ENCODE results near the gene ROM1. TPM values are rescaled to one million over a fixed set of nuclear protein-coding genes. Genes with fewer than 3 reads are reported as not detected.
"Not testable (repeated sequence)": the region's sequence is repeated elsewhere in the genome, so short reads cannot be mapped to it uniquely, and the experiment has no call there.

The ROM1 gene
- total and polyA plus RNA-seq, 2 donors = 1.7 to 7.6 TPM

GRCh38 chr11:62579252-62579651, 33.8 kb upstream of the ROM1 start:
- Histone ChIP-seq H3K4me3 (ENCODE audit: low read length in 2 of 2) (no peak overlapping the region), H3K4me1 (ENCODE audit: control insufficient read depth in 2 of 2, insufficient read depth in 2 of 2, low read length in 2 of 2) (peaks cover 6 to 14% of the 10 kb centered on the region in 2 donors), H3K27me3 (ENCODE audit: control insufficient read depth in 2 of 2, insufficient read depth in 1 of 2, low read length in 1 of 2) (no peaks in the 10 kb centered on the region), H3K9me3 (ENCODE audit: control insufficient read depth in 2 of 2, insufficient read depth in 1 of 2, low read length in 1 of 2) (peaks cover 0 to 5% of the 10 kb centered on the region in 2 donors), H3K27ac (ENCODE audit: low read depth in 1 of 2, low read length in 1 of 2) (no peak overlapping the region), H3K36me3 (ENCODE audit: control insufficient read depth in 2 of 2, insufficient read depth in 2 of 2, low read length in 1 of 2) (peaks cover 48 to 69% of the 10 kb centered on the region in 2 donors)
- DNase-seq (ENCODE audit: low read depth in 6 of 9, low spot score in 9 of 9) = no peak
- WGBS = 98% methylated on average over 2 of the region's 2 CpGs

GRCh38 chr11:62580959-62581715, 31.9 kb upstream of the ROM1 start:
- WGBS = 97% methylated on average over 18 of the region's 18 CpGs
- H3K36me3 ChIP-seq (ENCODE audit: control insufficient read depth in 2 of 2, insufficient read depth in 2 of 2, low read length in 1 of 2) = peaks cover 50 to 71% of the 10 kb centered on the region in 2 donors

GRCh38 chr11:62581735-62582134, 31.3 kb upstream of the ROM1 start:
- not testable (repeated sequence) for H3K4me3 ChIP-seq (ENCODE audit: low read length in 2 of 2)
- WGBS = 99% methylated on average over 4 of the region's 4 CpGs
- H3K36me3 ChIP-seq (ENCODE audit: control insufficient read depth in 2 of 2, insufficient read depth in 2 of 2, low read length in 1 of 2) = peaks cover 48 to 70% of the 10 kb centered on the region in 2 donors

More at GRCh38 chr11:62580959-62581715, 31.9 kb upstream of the ROM1 start:
- no peaks in the 10 kb centered on the region for H3K27me3 ChIP-seq (ENCODE audit: control insufficient read depth in 2 of 2, insufficient read depth in 1 of 2, low read length in 1 of 2)
- H3K4me1 ChIP-seq (ENCODE audit: control insufficient read depth in 2 of 2, insufficient read depth in 2 of 2, low read length in 2 of 2) = no peaks in the 10 kb centered on the region
- H3K9me3 ChIP-seq (ENCODE audit: control insufficient read depth in 2 of 2, insufficient read depth in 1 of 2, low read length in 1 of 2) = no peaks in the 10 kb centered on the region
- H3K4me3 ChIP-seq (ENCODE audit: low read length in 2 of 2) = no peak overlapping the region
- no peak overlapping the region for H3K27ac ChIP-seq (ENCODE audit: low read depth in 1 of 2, low read length in 1 of 2)
- no peak for DNase-seq (ENCODE audit: low read depth in 6 of 9, low spot score in 9 of 9)

GRCh38 chr11:62585356-62585755, 27.7 kb upstream of the ROM1 start:
- Histone ChIP-seq H3K36me3 (ENCODE audit: control insufficient read depth in 2 of 2, insufficient read depth in 2 of 2, low read length in 1 of 2) (peaks cover 49 to 63% of the 10 kb centered on the region in 2 donors), H3K4me1 (ENCODE audit: control insufficient read depth in 2 of 2, insufficient read depth in 2 of 2, low read length in 2 of 2) (peaks cover 2 to 13% of the 10 kb centered on the region in 2 donors)
- not testable (repeated sequence) for DNase-seq (ENCODE audit: low read depth in 6 of 9, low spot score in 9 of 9); H3K27me3 ChIP-seq (ENCODE audit: control insufficient read depth in 2 of 2, insufficient read depth in 1 of 2, low read length in 1 of 2); H3K4me3 ChIP-seq (ENCODE audit: low read length in 2 of 2); H3K27ac ChIP-seq (ENCODE audit: low read depth in 1 of 2, low read length in 1 of 2); H3K9me3 ChIP-seq (ENCODE audit: control insufficient read depth in 2 of 2, insufficient read depth in 1 of 2, low read length in 1 of 2)
- 99% methylated on average over 7 of the region's 7 CpGs for WGBS

More at GRCh38 chr11:62581735-62582134, 31.3 kb upstream of the ROM1 start:
- H3K27ac ChIP-seq (ENCODE audit: low read depth in 1 of 2, low read length in 1 of 2); H3K9me3 ChIP-seq (ENCODE audit: control insufficient read depth in 2 of 2, insufficient read depth in 1 of 2, low read length in 1 of 2); H3K4me1 ChIP-seq (ENCODE audit: control insufficient read depth in 2 of 2, insufficient read depth in 2 of 2, low read length in 2 of 2); H3K27me3 ChIP-seq (ENCODE audit: control insufficient read depth in 2 of 2, insufficient read depth in 1 of 2, low read length in 1 of 2); DNase-seq (ENCODE audit: low read depth in 6 of 9, low spot score in 9 of 9): not testable (repeated sequence)

- DNase-seq (ENCODE audit: low read depth in 6 of 9, low spot score in 9 of 9) = no peak
- H3K27ac ChIP-seq (ENCODE audit: low read depth in 1 of 2, low read length in 1 of 2) = no peak overlapping the region
- 81% methylated on average over 18 of the region's 18 CpGs for WGBS
- no peaks in the 10 kb centered on the region for H3K27me3 ChIP-seq (ENCODE audit: control insufficient read depth in 2 of 2, insufficient read depth in 1 of 2, low read length in 1 of 2)
- no peak overlapping the region for H3K4me3 ChIP-seq (ENCODE audit: low read length in 2 of 2)
- peaks cover 37 to 56% of the 10 kb centered on the region in 2 donors for H3K36me3 ChIP-seq (ENCODE audit: control insufficient read depth in 2 of 2, insufficient read depth in 2 of 2, low read length in 1 of 2)
- peaks cover 0 to 1% of the 10 kb centered on the region in 2 donors for H3K9me3 ChIP-seq (ENCODE audit: control insufficient read depth in 2 of 2, insufficient read depth in 1 of 2, low read length in 1 of 2)
- H3K4me1 ChIP-seq (ENCODE audit: control insufficient read depth in 2 of 2, insufficient read depth in 2 of 2, low read length in 2 of 2) = peaks cover 15 to 39% of the 10 kb centered on the region in 2 donors
Observed at GRCh38 chr11:62588966-62589637, 24.0 kb upstream of the ROM1 start.

DNA sequence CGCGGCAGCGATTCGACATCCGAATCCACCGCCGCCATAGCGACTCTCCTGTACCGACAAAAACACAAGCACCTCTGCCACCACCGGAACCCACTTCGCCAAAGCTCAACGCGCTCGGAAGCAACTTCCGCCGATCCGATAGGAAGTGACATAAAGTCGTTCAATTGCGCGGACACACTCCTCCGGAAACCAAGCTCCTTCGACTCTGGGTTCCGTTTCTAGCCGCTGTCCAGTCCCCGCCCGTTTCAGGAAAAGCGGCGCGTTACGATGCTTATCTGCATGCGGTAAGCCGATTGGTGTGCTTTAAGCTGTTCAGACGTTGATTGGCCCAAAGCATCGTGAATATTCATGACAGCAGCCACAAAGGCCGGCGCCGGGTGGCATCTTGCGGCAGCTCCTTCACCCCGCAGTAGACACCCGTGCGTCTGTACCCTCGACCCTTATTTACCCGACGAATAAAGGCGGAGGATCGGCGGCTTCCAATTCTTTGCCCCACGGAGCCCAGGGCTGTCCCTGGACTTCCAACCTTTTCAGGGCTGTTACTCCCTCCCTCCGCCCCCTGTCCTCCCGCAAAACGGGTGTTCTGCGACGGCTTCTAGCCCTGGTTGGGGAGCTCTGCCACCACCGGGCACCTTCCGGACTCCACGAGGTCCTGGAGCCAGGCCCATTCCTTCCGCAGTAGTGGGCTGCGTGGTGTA, 21.5 kb upstream of the ROM1 start, which contains the start of gene TUT1:
Gene TUT1 (minus strand): TSS at position 76 of the 698 bp plus-strand sequence. CDS start 38 bp downstream, at position 38.
- H3K27me3 ChIP-seq (ENCODE audit: control insufficient read depth in 2 of 2, insufficient read depth in 1 of 2, low read length in 1 of 2) = no peaks in the 10 kb centered on the region
- peaks cover 15 to 39% of the 10 kb centered on the region in 2 donors for H3K4me1 ChIP-seq (ENCODE audit: control insufficient read depth in 2 of 2, insufficient read depth in 2 of 2, low read length in 2 of 2)
- peaks cover 47 to 62% of the 10 kb centered on the region in 2 donors for H3K36me3 ChIP-seq (ENCODE audit: control insufficient read depth in 2 of 2, insufficient read depth in 2 of 2, low read length in 1 of 2)
- DNase-seq (ENCODE audit: low read depth in 6 of 9, low spot score in 9 of 9) = peak; percentile 95 to 100 (median 99)
- H3K9me3 ChIP-seq (ENCODE audit: control insufficient read depth in 2 of 2, insufficient read depth in 1 of 2, low read length in 1 of 2) = peaks cover 0 to 1% of the 10 kb centered on the region in 2 donors
- H3K4me3 ChIP-seq (ENCODE audit: low read length in 2 of 2) = peak within 1 kb of the TSS; percentile 90 to 93
- peak within 1 kb of the TSS; percentile 96 to 99 for H3K27ac ChIP-seq (ENCODE audit: low read depth in 1 of 2, low read length in 1 of 2)
- WGBS = under 1% methylated on average over 58 of the region's 58 CpGs

DNA sequence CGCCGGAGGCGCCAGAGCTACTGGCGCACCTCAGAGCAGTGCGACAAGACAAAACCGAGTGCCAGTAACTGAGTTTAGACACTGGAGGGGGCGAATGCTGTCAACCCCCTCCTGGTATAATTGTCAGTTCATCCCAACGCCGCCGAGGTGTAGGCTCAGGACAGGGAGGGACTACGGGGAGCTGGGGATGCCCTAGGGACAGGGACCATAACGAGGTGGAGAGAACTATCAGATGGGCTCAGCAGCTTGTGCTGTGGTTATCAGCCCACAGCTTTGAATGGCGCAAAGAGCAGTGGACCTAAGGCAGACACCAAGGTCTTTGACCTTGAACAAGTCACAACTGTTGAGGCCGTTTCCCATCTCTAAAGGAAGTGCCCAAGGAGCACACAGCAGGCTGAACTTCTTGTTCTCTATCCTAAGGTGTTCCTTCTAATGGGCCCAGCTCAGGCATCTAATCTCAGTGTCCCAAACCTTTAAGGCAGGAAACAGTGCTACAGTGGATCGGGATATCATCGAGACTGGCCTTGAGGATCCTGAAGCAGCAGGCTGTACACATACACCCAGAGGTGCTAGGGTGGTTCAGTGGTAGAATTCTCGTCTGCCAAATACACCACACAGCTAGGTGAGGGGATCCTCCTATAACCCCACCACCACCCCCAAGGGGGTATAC, 20.8 kb upstream of the ROM1 start:
- Histone ChIP-seq H3K36me3 (ENCODE audit: control insufficient read depth in 2 of 2, insufficient read depth in 2 of 2, low read length in 1 of 2) (peaks cover 50 to 63% of the 10 kb centered on the region in 2 donors), H3K27ac (ENCODE audit: low read depth in 1 of 2, low read length in 1 of 2) (peak overlapping the region; percentile 96 to 99), H3K27me3 (ENCODE audit: control insufficient read depth in 2 of 2, insufficient read depth in 1 of 2, low read length in 1 of 2) (no peaks in the 10 kb centered on the region), H3K4me3 (ENCODE audit: low read length in 2 of 2) (peak overlapping the region; percentile 60 to 90), H3K9me3 (ENCODE audit: control insufficient read depth in 2 of 2, insufficient read depth in 1 of 2, low read length in 1 of 2) (peaks cover 0 to 1% of the 10 kb centered on the region in 2 donors), H3K4me1 (ENCODE audit: control insufficient read depth in 2 of 2, insufficient read depth in 2 of 2, low read length in 2 of 2) (peaks cover 15 to 39% of the 10 kb centered on the region in 2 donors)
- 18% methylated on average over 17 of the region's 17 CpGs for WGBS
- DNase-seq (ENCODE audit: low read depth in 6 of 9, low spot score in 9 of 9) = no peak

GRCh38 chr11:62592989-62593421, 20.1 kb upstream of the ROM1 start:
- no peak overlapping the region for H3K4me3 ChIP-seq (ENCODE audit: low read length in 2 of 2)
- 87% methylated on average over 8 of the region's 8 CpGs for WGBS
- H3K9me3 ChIP-seq (ENCODE audit: control insufficient read depth in 2 of 2, insufficient read depth in 1 of 2, low read length in 1 of 2) = peaks cover 0 to 1% of the 10 kb centered on the region in 2 donors
- H3K27me3 ChIP-seq (ENCODE audit: control insufficient read depth in 2 of 2, insufficient read depth in 1 of 2, low read length in 1 of 2) = no peaks in the 10 kb centered on the region
- peak overlapping the region; percentile 3 to 96 for H3K27ac ChIP-seq (ENCODE audit: low read depth in 1 of 2, low read length in 1 of 2)
- peaks cover 50 to 63% of the 10 kb centered on the region in 2 donors for H3K36me3 ChIP-seq (ENCODE audit: control insufficient read depth in 2 of 2, insufficient read depth in 2 of 2, low read length in 1 of 2)
- no peak for DNase-seq (ENCODE audit: low read depth in 6 of 9, low spot score in 9 of 9)
- peaks cover 15 to 43% of the 10 kb centered on the region in 2 donors for H3K4me1 ChIP-seq (ENCODE audit: control insufficient read depth in 2 of 2, insufficient read depth in 2 of 2, low read length in 2 of 2)

All from thymus (tissue), 11 donors.